ENCODE data around the gene NTNG1.

Gene NTNG1

DNA sequence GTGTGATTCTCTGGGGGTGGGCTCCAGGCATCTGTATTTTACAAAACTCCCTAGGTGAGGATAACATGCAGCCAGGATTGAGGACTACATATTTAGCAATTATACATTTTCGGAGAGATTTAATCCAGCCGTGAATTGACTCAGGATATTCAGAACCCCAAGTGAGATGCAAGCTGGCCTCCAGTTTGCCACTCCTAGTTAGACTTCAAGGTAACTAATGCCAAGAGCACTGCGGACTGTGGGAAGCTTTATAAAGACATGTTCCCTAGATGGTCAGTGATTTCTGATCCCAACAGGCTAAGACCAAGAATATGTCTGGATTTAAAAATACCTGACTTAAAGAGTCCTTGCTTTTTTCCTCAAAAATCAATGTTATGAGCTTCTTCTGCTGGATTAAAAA lies 308.5 kb downstream of the NTNG1 start:
- DNase-seq (ENCODE audit: low read depth in 1 of 2, low spot score in 1 of 2) = no peak

DNA sequence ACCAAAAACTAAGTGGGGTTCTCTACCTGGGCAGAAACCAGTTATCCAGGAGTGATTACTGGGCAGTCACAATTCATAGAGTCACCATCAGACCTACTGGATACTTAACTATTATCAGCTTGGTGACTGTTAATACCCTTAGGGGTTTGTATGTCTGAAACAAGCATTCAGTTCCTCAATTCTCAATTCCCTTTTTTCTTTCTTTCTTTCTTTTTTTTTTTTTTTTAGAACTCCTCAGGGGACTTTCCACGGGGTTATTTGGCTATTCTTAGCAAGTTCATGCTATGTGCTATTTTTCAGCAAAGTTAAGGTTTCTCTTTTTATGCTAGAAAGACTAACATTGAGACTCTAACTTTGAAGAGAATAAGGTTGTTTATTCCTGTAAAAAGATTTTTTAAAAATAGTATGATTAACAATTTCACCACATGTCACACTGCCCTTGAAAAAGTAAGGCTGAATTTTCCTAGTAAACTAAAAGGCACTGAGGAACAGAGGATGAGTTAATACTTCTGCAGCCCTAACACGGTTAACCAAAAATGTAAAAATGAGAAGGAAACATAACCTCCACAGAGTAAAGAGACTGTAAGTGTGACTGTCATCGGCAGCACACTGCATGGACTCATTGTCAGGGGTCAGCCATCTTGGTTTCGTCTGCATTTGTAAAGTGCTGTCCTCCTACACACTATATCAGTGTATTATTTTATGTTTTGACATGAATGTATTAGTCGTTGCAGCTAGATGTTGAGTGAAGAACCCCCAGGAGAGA lies 310.2 kb downstream of the NTNG1 start:
- DNase-seq (ENCODE audit: low read depth in 1 of 2, low spot score in 1 of 2) = no peak

- DNase-seq (ENCODE audit: low read depth in 1 of 2, low spot score in 1 of 2) = no peak
Measured at GRCh38 chr1:107451715-107452114, 310.9 kb downstream of the NTNG1 start.

GRCh38 chr1:107454791-107455190 lies 314.0 kb downstream of the NTNG1 start:
- DNase-seq (ENCODE audit: low read depth in 1 of 2, low spot score in 1 of 2) = no peak

GRCh38 chr1:107457989-107458388 lies 317.1 kb downstream of the NTNG1 start:
- no peak for DNase-seq (ENCODE audit: low read depth in 1 of 2, low spot score in 1 of 2)

GRCh38 chr1:107459204-107459904 lies 318.5 kb downstream of the NTNG1 start:
- no peak for DNase-seq (ENCODE audit: low read depth in 1 of 2, low spot score in 1 of 2)

DNA sequence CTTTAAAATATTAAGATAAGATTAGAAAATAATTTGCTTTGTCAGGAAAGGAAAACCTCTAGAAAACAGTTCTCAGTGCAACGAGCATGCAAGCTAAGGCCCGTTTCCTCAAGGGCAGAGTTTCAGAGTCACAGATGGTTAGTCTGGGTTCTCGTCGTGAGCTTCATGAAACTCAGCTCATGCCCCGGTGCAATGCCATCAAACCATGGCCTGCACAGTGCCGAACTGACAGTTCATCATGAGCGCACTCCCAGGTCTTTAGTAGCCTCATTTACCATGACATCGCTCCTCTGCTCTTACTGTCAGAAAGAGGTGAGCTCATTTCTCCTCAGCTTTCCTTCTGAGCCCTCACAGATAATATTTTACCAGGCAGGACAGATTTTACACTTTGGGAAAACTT lies 319.2 kb downstream of the NTNG1 start:
- no peak for DNase-seq (ENCODE audit: low read depth in 1 of 2, low spot score in 1 of 2)

GRCh38 chr1:107464827-107465226 lies 324.0 kb downstream of the NTNG1 start:
- no peak for DNase-seq (ENCODE audit: low read depth in 1 of 2, low spot score in 1 of 2)

DNA sequence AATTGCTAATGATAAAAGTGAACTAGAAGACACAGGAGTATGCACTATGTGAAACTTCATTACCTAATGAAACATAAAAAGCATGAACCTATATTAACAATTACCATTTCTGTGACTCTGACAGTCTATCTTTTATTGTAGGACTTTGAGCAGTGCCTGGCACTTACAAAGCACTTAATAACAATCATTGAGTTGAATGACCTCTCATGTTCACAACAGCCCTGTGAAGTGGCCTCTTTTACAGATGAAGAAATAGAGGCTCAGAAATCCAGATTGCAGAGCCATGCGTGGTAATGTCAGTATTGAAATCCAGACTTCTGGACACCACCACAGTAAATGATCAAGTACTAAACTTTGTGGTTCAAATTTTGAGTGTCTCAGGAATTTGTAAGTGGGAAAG lies 326.4 kb downstream of the NTNG1 start:
- no peak for DNase-seq (ENCODE audit: low read depth in 1 of 2, low spot score in 1 of 2)

DNA sequence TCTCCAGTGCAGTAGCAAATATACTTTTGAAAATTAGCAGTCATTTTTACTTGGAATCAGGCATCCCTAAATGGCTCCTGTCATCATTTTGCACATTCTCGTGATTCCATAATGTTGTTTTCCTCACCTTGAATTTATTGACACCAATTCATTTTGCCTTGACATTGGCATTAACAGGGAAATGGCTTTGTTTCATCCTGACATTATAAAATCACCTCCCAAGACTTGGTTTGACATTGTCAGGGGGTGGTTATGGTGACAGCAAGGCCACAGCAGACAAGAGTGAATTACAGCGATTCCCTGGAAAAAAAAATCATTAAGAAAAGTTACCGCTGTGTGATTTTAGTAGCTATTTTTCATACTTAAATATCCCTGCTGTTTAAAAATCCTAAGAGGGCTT lies 327.0 kb downstream of the NTNG1 start:
- DNase-seq (ENCODE audit: low read depth in 1 of 2, low spot score in 1 of 2) = no peak

DNA sequence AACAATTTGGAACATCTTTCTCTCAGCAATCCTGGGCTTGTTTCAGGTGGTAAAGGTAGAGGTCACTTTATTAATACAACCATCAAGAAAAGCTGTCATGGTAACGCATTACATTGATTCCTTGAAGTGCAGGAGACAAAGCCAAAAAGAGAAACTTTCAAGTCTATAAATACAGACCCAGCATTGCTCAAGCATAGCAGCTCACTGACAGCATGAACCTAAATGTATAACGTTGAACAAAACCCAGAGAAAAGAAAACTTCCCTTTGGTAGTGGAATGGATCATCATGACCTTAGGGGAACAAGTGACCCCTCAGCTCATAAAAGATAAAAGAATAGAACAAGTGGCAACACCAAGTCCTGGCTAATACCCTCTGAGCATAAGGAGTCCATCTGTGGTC lies 332.2 kb downstream of the NTNG1 start:
- no peak for DNase-seq (ENCODE audit: low read depth in 1 of 2, low spot score in 1 of 2)

GRCh38 chr1:107474877-107475612 lies 334.2 kb downstream of the NTNG1 start:
- no peak for DNase-seq (ENCODE audit: low read depth in 1 of 2, low spot score in 1 of 2)

DNA sequence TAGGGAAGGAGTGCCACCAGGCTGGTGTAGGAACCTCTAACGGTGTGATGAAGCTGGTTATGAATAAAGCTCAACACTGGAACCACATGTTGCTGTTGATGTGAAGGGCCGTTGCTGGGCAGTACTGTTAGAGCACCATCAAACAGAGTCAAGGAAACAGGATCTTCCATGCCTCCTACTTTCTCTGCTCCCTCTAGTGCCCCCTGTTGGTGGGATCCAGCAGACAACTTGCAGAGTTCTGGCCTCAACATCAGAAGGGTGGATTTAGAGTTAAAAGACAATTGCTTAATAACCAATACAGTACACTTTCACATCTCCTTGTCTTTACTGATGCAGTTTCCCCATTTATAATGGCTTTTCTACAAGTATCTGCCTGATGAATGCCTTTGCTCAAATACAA lies 336.4 kb downstream of the NTNG1 start:
- DNase-seq (ENCODE audit: low read depth in 1 of 2, low spot score in 1 of 2) = no peak

- DNase-seq (ENCODE audit: low read depth in 1 of 2, low spot score in 1 of 2) = no peak
Measured at GRCh38 chr1:107479865-107480350, 339.1 kb downstream of the NTNG1 start.

GRCh38 chr1:107480548-107481415 lies 339.9 kb downstream of the NTNG1 start:
- DNase-seq (ENCODE audit: low read depth in 1 of 2, low spot score in 1 of 2) = no peak

GRCh38 chr1:107481756-107482384 lies 341.0 kb downstream of the NTNG1 start:
- no peak for DNase-seq (ENCODE audit: low read depth in 1 of 2, low spot score in 1 of 2)

- no peak for DNase-seq (ENCODE audit: low read depth in 1 of 2, low spot score in 1 of 2)
Measured at GRCh38 chr1:107483949-107484348, 343.1 kb downstream of the NTNG1 start.

- no peak for DNase-seq (ENCODE audit: low read depth in 1 of 2, low spot score in 1 of 2)
Measured at GRCh38 chr1:107486349-107486748, 345.5 kb downstream of the NTNG1 start.

DNA sequence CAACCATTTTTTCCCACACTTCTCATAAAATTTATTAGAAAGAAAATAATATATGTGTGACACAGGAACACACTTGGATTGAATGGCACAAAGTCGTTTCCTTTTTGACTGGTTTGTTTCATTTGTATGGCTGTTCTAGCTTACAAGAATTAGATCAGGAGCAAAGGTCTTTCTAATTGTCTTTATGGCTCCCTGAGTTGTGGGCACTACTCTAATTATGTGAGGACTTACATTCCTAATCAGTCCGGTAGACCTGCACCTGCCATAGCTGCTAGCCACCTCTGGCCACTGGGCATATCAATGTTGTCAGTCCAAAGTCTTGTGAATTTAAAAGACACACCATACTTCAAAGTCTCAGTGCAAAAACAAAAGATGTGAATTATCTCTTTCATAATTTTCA lies 346.7 kb downstream of the NTNG1 start:
- no peak for DNase-seq (ENCODE audit: low read depth in 1 of 2, low spot score in 1 of 2)

GRCh38 chr1:107491582-107491981 lies 350.7 kb downstream of the NTNG1 start:
- no peak for DNase-seq (ENCODE audit: low read depth in 1 of 2, low spot score in 1 of 2)
